Measurements from ENCODE around the gene AACS. TPM values are rescaled to one million over a fixed set of nuclear protein-coding genes. Genes with fewer than 3 reads are reported as not detected.
"Not testable (repeated sequence)": the region's sequence is repeated elsewhere in the genome, so short reads cannot be mapped to it uniquely, and the experiment has no call there.

The AACS gene
- total RNA-seq, 2 donors from 2014 or later, result 23.2 to 24.6 TPM

GRCh38 chr12:125092108-125092871 is 27.1 kb downstream of the AACS start:
- Mint-ChIP-seq H3K27me3 (no peaks in the 10 kb centered on the region), H3K4me1 (no peaks in the 10 kb centered on the region), H3K4me3 (no peak overlapping the region), H3K9me3 (no peaks in the 10 kb centered on the region), H3K27ac (no peak overlapping the region), H3K36me3 (ENCODE audit: low read depth) (peaks cover 6% of the 10 kb centered on the region)
- ATAC-seq (replicated peaks), result no peak

- H3K27ac Mint-ChIP-seq, result no peak overlapping the region
Observed at GRCh38 chr12:125092872-125093680, 27.8 kb downstream of the AACS start.

GRCh38 chr12:125093681-125094330 is 28.6 kb downstream of the AACS start:
- Mint-ChIP-seq H3K4me3 (no peak overlapping the region), H3K9me3 (no peaks in the 10 kb centered on the region), H3K4me1 (no peaks in the 10 kb centered on the region), H3K36me3 (ENCODE audit: low read depth) (peaks cover 6% of the 10 kb centered on the region), H3K27me3 (no peaks in the 10 kb centered on the region), H3K27ac (no peak overlapping the region)
- ATAC-seq (replicated peaks), result no peak

More at GRCh38 chr12:125092872-125093680, 27.8 kb downstream of the AACS start:
- peaks cover 6% of the 10 kb centered on the region for H3K36me3 Mint-ChIP-seq (ENCODE audit: low read depth)
- H3K4me3 Mint-ChIP-seq, result no peak overlapping the region
- no peaks in the 10 kb centered on the region for H3K9me3 Mint-ChIP-seq
- H3K4me1 Mint-ChIP-seq, result no peaks in the 10 kb centered on the region
- no peaks in the 10 kb centered on the region for H3K27me3 Mint-ChIP-seq
- no peak for ATAC-seq (replicated peaks)

GRCh38 chr12:125096894-125097293 is 31.7 kb downstream of the AACS start:
- H3K9me3 Mint-ChIP-seq, result no peaks in the 10 kb centered on the region
- H3K27ac Mint-ChIP-seq, result no peak overlapping the region
- H3K27me3 Mint-ChIP-seq, result no peaks in the 10 kb centered on the region
- no peaks in the 10 kb centered on the region for H3K4me1 Mint-ChIP-seq
- ATAC-seq (replicated peaks), result no peak
- H3K36me3 Mint-ChIP-seq (ENCODE audit: low read depth), result peaks cover 6% of the 10 kb centered on the region
- no peak overlapping the region for H3K4me3 Mint-ChIP-seq

- no peak overlapping the region for H3K27ac Mint-ChIP-seq
- no peak overlapping the region for H3K4me3 Mint-ChIP-seq
- no peak for ATAC-seq (replicated peaks)
- no peaks in the 10 kb centered on the region for H3K27me3 Mint-ChIP-seq
- H3K36me3 Mint-ChIP-seq (ENCODE audit: low read depth), result peaks cover 6% of the 10 kb centered on the region
- no peaks in the 10 kb centered on the region for H3K9me3 Mint-ChIP-seq
- no peaks in the 10 kb centered on the region for H3K4me1 Mint-ChIP-seq
Observed at GRCh38 chr12:125097427-125097826, 32.2 kb downstream of the AACS start.

- no peaks in the 10 kb centered on the region for H3K4me1 Mint-ChIP-seq
- no peak overlapping the region for H3K4me3 Mint-ChIP-seq
- no peak overlapping the region for H3K27ac Mint-ChIP-seq
- H3K9me3 Mint-ChIP-seq, result no peaks in the 10 kb centered on the region
- ATAC-seq (replicated peaks), result no peak
- H3K27me3 Mint-ChIP-seq, result no peaks in the 10 kb centered on the region
- peaks cover 14% of the 10 kb centered on the region for H3K36me3 Mint-ChIP-seq (ENCODE audit: low read depth)
Observed at GRCh38 chr12:125098676-125099408, 33.6 kb downstream of the AACS start.

GRCh38 chr12:125099409-125099782 is 34.2 kb downstream of the AACS start:
- H3K4me3 Mint-ChIP-seq, result no peak overlapping the region
- H3K4me1 Mint-ChIP-seq, result no peaks in the 10 kb centered on the region
- H3K9me3 Mint-ChIP-seq, result no peaks in the 10 kb centered on the region
- no peaks in the 10 kb centered on the region for H3K27me3 Mint-ChIP-seq
- no peak overlapping the region for H3K27ac Mint-ChIP-seq
- ATAC-seq (replicated peaks), result no peak
- H3K36me3 Mint-ChIP-seq (ENCODE audit: low read depth), result peaks cover 18% of the 10 kb centered on the region

- ATAC-seq (replicated peaks), result no peak
- no peak overlapping the region for H3K4me3 Mint-ChIP-seq
- no peaks in the 10 kb centered on the region for H3K27me3 Mint-ChIP-seq
- H3K4me1 Mint-ChIP-seq, result no peaks in the 10 kb centered on the region
- no peaks in the 10 kb centered on the region for H3K9me3 Mint-ChIP-seq
- H3K27ac Mint-ChIP-seq, result no peak overlapping the region
- peaks cover 18% of the 10 kb centered on the region for H3K36me3 Mint-ChIP-seq (ENCODE audit: low read depth)
Observed at GRCh38 chr12:125100551-125101434, 35.6 kb downstream of the AACS start.

GRCh38 chr12:125104982-125105381 is 39.7 kb downstream of the AACS start:
- no peak for ATAC-seq (replicated peaks)
- Mint-ChIP-seq H3K27ac (no peak overlapping the region), H3K27me3 (no peaks in the 10 kb centered on the region), H3K4me3 (no peak overlapping the region), H3K4me1 (no peaks in the 10 kb centered on the region), H3K9me3 (no peaks in the 10 kb centered on the region), H3K36me3 (ENCODE audit: low read depth) (peaks cover 37% of the 10 kb centered on the region)

GRCh38 chr12:125105600-125105999 is 40.4 kb downstream of the AACS start:
- Mint-ChIP-seq H3K27me3 (no peaks in the 10 kb centered on the region), H3K4me3 (no peak overlapping the region), H3K9me3 (no peaks in the 10 kb centered on the region), H3K36me3 (ENCODE audit: low read depth) (peaks cover 37% of the 10 kb centered on the region), H3K4me1 (peaks cover 4% of the 10 kb centered on the region), H3K27ac (no peak overlapping the region)
- no peak for ATAC-seq (replicated peaks)

GRCh38 chr12:125110641-125111360 is 45.6 kb downstream of the AACS start:
- Mint-ChIP-seq H3K9me3 (no peaks in the 10 kb centered on the region), H3K27me3 (no peaks in the 10 kb centered on the region), H3K4me1 (peaks cover 5% of the 10 kb centered on the region), H3K4me3 (no peak overlapping the region), H3K36me3 (ENCODE audit: low read depth) (peaks cover 34% of the 10 kb centered on the region), H3K27ac (no peak overlapping the region)
- no peak for ATAC-seq (replicated peaks)

- H3K27ac Mint-ChIP-seq, result no peak overlapping the region
- peaks cover 5% of the 10 kb centered on the region for H3K4me1 Mint-ChIP-seq
- no peaks in the 10 kb centered on the region for H3K9me3 Mint-ChIP-seq
- no peak overlapping the region for H3K4me3 Mint-ChIP-seq
- H3K36me3 Mint-ChIP-seq (ENCODE audit: low read depth), result peaks cover 34% of the 10 kb centered on the region
- no peaks in the 10 kb centered on the region for H3K27me3 Mint-ChIP-seq
- ATAC-seq (replicated peaks), result no peak
Observed at GRCh38 chr12:125111403-125111802, 46.2 kb downstream of the AACS start.

- not testable (repeated sequence) for H3K4me3 Mint-ChIP-seq; H3K27me3 Mint-ChIP-seq; H3K9me3 Mint-ChIP-seq; H3K4me1 Mint-ChIP-seq; H3K27ac Mint-ChIP-seq; ATAC-seq (replicated peaks)
- peaks cover 34% of the 10 kb centered on the region for H3K36me3 Mint-ChIP-seq (ENCODE audit: low read depth)
Observed at GRCh38 chr12:125112614-125113013, 47.4 kb downstream of the AACS start.
